AG04450 (cell line): ENCODE results near the gene WHRN. TPM values are rescaled to one million over a fixed set of nuclear protein-coding genes. Genes with fewer than 3 reads are reported as not detected.

Experiments used
- CTCF ChIA-PET: fragments of 300-600, 350-600 bp; formaldehyde crosslinking; extraction: SDS; loops from one replicate; lab custom pipeline; 2022; ENCODE audit warnings: antibody characterized with exemption, inconsistent platforms; lab: Charles Lee
- POLR2A ChIA-PET: fragments of 350-600 bp; formaldehyde crosslinking; extraction: SDS; loops from one replicate; lab custom pipeline; 2021; ENCODE audit warnings: antibody characterized with exemption, inconsistent platforms; lab: Yijun Ruan, JAX
- DNase-seq: peaks from one replicate; pipeline ENCODE4 v3.0.0-alpha.2; 2011; ENCODE audit warnings: low read depth, low spot score
- H3K27ac ChIP-seq: one replicate; pipeline ENCODE4 v1.5.1; 2012; ENCODE audit warnings: low read depth, low read length, control low read depth
- H3K27me3 ChIP-seq: one replicate; pipeline ENCODE4 v1.6.0; 2012; ENCODE audit warnings: low read length; ENCODE audit not compliant: control insufficient read depth, insufficient read depth
- H3K4me3 ChIP-seq: 2 replicates; pipeline ENCODE4 v1.5.1; 2011; ENCODE audit warnings: mild to moderate bottlenecking, low read depth, low read length, control low read depth
- H3K9me3 ChIP-seq: 2 replicates; pipeline ENCODE4 v1.5.1; 2012; ENCODE audit warnings: low read length; ENCODE audit not compliant: control insufficient read depth, insufficient read depth
- CTCF ChIP-seq: IDR thresholded peaks from 2 replicates; pipeline ENCODE4 v1.5.1; 2011; ENCODE audit warnings: low read depth, low read length, control low read depth, inconsistent platforms
- polyA plus RNA-seq: library from polyadenylated mRNA; depleted of rRNA; stranded (reverse); fragments of >200 nt; gene quantifications from 2 replicates; pipeline ENCODE4 v1.2.3, GENCODE V29; 2011

WHRN gene
- polyA plus RNA-seq, 1 experiment = 1.1 TPM

GRCh38 chr9:114475412-114476135 lies 29.7 kb downstream of the WHRN start:
- no peak overlapping the region for H3K27ac ChIP-seq
- CTCF ChIA-PET = interaction anchor here (2.3 kb wide), 1 partner anchor 12 kb away, joined by 9 read pairs; no protein-coding TSS in a partner anchor
- DNase-seq = no peak

GRCh38 chr9:114474425-114474824 lies 30.8 kb downstream of the WHRN start:
- DNase-seq = no peak
- ChIA-PET CTCF (interaction anchor here (0.5 to 1.8 kb wide), 3 partner anchors 13 to 1168 kb away, joined by 4 to 6 read pairs (median 4); no protein-coding TSS in a partner anchor), POLR2A (no interaction called here)
- TF ChIP-seq CTCF = no peak
- Histone ChIP-seq H3K27ac (no peak overlapping the region), H3K9me3 (peaks cover 5% of the 10 kb centered on the region), H3K27me3 (peaks cover 5% of the 10 kb centered on the region), H3K4me3 (no peak overlapping the region)

More at GRCh38 chr9:114475412-114476135, 29.7 kb downstream of the WHRN start:
- H3K9me3 ChIP-seq = no peaks in the 10 kb centered on the region
- peaks cover 5% of the 10 kb centered on the region for H3K27me3 ChIP-seq
- POLR2A ChIA-PET = interaction anchor here (0.7 kb wide), 1 partner anchor 9 kb away, joined by 3 read pairs; no protein-coding TSS in a partner anchor
- no peak overlapping the region for H3K4me3 ChIP-seq
- TF ChIP-seq CTCF = no peak

DNA sequence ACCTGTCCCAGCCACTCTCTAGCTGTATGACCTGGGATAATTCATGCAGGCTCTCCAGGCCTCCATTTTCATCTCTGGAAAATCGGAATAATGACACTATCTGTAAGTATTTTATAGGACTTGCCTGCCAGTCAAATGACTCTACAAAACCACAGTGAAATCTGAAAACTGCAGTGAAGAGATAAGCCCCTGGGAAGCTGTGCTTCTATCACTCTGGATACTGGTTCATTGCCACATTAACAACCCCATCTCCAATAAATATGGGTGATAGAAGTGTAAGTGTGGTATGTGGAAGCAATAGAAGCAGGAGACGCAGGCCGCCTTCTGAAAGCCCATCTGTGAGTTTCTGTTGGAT lies 31.8 kb downstream of the WHRN start:
- peaks cover 5% of the 10 kb centered on the region for H3K27me3 ChIP-seq
- peaks cover 7% of the 10 kb centered on the region for H3K9me3 ChIP-seq
- TF ChIP-seq CTCF = no peak
- H3K4me3 ChIP-seq = no peak overlapping the region
- POLR2A ChIA-PET = no interaction called here
- no peak overlapping the region for H3K27ac ChIP-seq
- CTCF ChIA-PET = interaction anchor here (1.0 to 1.8 kb wide), 3 partner anchors 14 to 180 kb away, joined by 3 to 4 read pairs (median 4); no protein-coding TSS in a partner anchor
- DNase-seq = no peak

- peaks cover 7% of the 10 kb centered on the region for H3K9me3 ChIP-seq
- H3K27me3 ChIP-seq = peaks cover 5% of the 10 kb centered on the region
- no peak overlapping the region for H3K27ac ChIP-seq
- no peak for DNase-seq
- no peak for TF ChIP-seq CTCF
- POLR2A ChIA-PET = no interaction called here
- H3K4me3 ChIP-seq = no peak overlapping the region
- CTCF ChIA-PET = interaction anchor here (1.0 to 1.1 kb wide), 2 partner anchors 67 to 181 kb away, joined by 3 to 4 read pairs; no protein-coding TSS in a partner anchor
These were observed 32.4 kb downstream of the WHRN start for GRCh38 chr9:114472765-114473446.

DNA sequence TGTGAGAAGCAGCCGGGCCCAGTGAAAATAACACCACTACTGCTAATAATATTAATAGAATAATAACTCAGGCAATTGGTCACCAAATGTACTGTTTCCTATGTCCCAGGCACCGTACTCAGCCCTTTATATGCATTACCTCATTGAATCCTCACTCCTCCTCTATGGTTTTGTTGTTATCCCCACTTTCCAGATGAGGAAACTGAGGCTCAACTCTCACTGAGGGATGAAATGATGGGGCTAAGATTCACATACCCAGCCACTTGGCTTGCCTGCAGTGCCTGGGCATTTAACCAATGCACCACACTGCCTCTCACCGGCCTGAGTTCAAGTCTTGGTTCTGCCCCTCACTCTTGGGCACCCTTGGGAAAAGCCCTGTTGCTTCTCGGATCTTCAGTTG lies 34.1 kb downstream of the WHRN start:
- ChIA-PET CTCF (interaction anchor here (0.5 kb wide), 1 partner anchor 134 kb away, joined by 3 read pairs; no protein-coding TSS in a partner anchor), POLR2A (no interaction called here)
- no peak for TF ChIP-seq CTCF
- H3K27me3 ChIP-seq = peaks cover 5% of the 10 kb centered on the region
- peaks cover 7% of the 10 kb centered on the region for H3K9me3 ChIP-seq
- no peak overlapping the region for H3K4me3 ChIP-seq
- H3K27ac ChIP-seq = no peak overlapping the region
- DNase-seq = no peak
